Right lobe of liver (tissue), 6 donors: ENCODE measurements around the gene ARID3B. TPM values are rescaled to one million over a fixed set of nuclear protein-coding genes. Genes with fewer than 3 reads are reported as not detected.

ENCODE experiments used
- ATAC-seq, 4 donors: fragments of 200-7000 bp; cut with Tn5 transposase; one replicate each; pipeline ENCODE4 v1.9.1; 2020; ENCODE audit warnings: mild to moderate bottlenecking in 4 of 4, moderate library complexity in 4 of 4
- DNase-seq, 3 donors: peaks; one replicate each; pipeline ENCODE4 v3.0.0-alpha.2; 2020
- H3K27ac ChIP-seq, 3 donors: fragments of 200-600 bp; one replicate each; pipeline ENCODE4 v1.8.0; 2022
- H3K27me3 ChIP-seq, 2 donors: fragments of 200-600 bp; one replicate each; pipeline ENCODE4 v1.8.0; 2022
- H3K36me3 ChIP-seq, 4 donors: fragments of 200-600 bp; sonication (generic) in 1 of 4; one replicate each; pipeline versions ENCODE4 v1.5.1 to v1.8.0; 2017 to 2022; ENCODE audit warnings: control low read depth in 1 of 4
- H3K4me1 ChIP-seq, 4 donors: fragments of 200-600 bp; sonication (generic) in 1 of 4; one replicate each; pipeline versions ENCODE4 v1.5.1 to v1.8.0; 2017 to 2022; ENCODE audit warnings: control low read depth in 1 of 4
- H3K4me3 ChIP-seq, 3 donors: fragments of 200-600 bp; one replicate each; pipeline ENCODE4 v1.8.0; 2022
- H3K9me3 ChIP-seq, 4 donors: fragments of 200-600 bp; sonication (generic) in 1 of 4; one replicate each; pipeline versions ENCODE4 v1.5.1 to v1.8.0; 2017 to 2022; ENCODE audit warnings: control low read depth in 1 of 4
- CTCF ChIP-seq, 4 donors: fragments of 200-600 bp in 3 of 4; fragments of 450-650 bp in 1 of 4; IDR thresholded peaks; one replicate each; pipeline versions ENCODE4 v1.5.1 to v1.8.0; 2016 to 2022; ENCODE audit warnings: antibody characterized with exemption in 4 of 4, mild to moderate bottlenecking in 2 of 4
- POLR2A ChIP-seq: fragments of 450-650 bp; IDR thresholded peaks from one replicate; pipeline ENCODE4 v1.6.1; 2017; ENCODE audit warnings: antibody characterized with exemption, mild to moderate bottlenecking
- WGBS: methylation state at CpG from one replicate; pipeline ENCODE4 v1.1.6; 2018; ENCODE audit warnings: low coverage, low lambda C conversion rate; ENCODE audit not compliant: insufficient coverage; ENCODE audit errors: missing lambda C conversion rate; 5-methylcytosine and 5-hydroxymethylcytosine counted together
- intact Hi-C, 2 donors: fragments of 100-400 bp; cut with DNase I; formaldehyde crosslinking; loops; one replicate each; pipeline versions ENCODE4 v1.11.2 to v1.14.1; 2022
- total RNA-seq, 6 experiments: library from RNA; depleted of rRNA in 2 of 6; stranded (reverse); fragments of >200 nt in 2 of 6; fragmentation: NEBNext Ultra II Directional in 3 of 6; extraction: Animal tissue kit (Norgen Biotek cat#: 25700) in 3 of 6; gene quantifications; one replicate each; pipeline versions ENCODE4 v1.1.0 to v1.2.4, GENCODE V29; 2016 to 2023
- donor health status: DM: no; HTN: yes; CAD: no.
- donor health status: DM: no; HTN: no; CAD: no.
- donor health status: DM: no; HTN: no; CAD: no.
- donor health status: DM: no; HTN: yes; CAD: no.
- donor health status: DM: no; HTN: yes; CAD: no.

The ARID3B gene
- total RNA-seq, 6 experiments from 2014 or later, result 1.5 to 3.2 (median 2.3) TPM

GRCh38 chr15:74605795-74606150 is 64.8 kb downstream of the ARID3B start:
- Histone ChIP-seq H3K27me3 (no peaks in the 10 kb centered on the region), H3K27ac (no peak overlapping the region), H3K4me3 (no peak overlapping the region), H3K4me1 (no peaks in the 10 kb centered on the region), H3K36me3 (no peaks in the 10 kb centered on the region), H3K9me3 (no peaks in the 10 kb centered on the region)
- intact Hi-C loops, result no loop called here
- DNase-seq (no peak), ATAC-seq (no peak)
- WGBS, result no CpG with 5 or more reads among the region's 1 CpG
- TF ChIP-seq POLR2A, result no peak
- TF ChIP-seq CTCF (IDR thresholded peaks at IDR 0.05), result no peak

- no peak overlapping the region for H3K27ac ChIP-seq
- no peak overlapping the region for H3K4me3 ChIP-seq
- H3K27me3 ChIP-seq, result no peaks in the 10 kb centered on the region
- H3K36me3 ChIP-seq, result no peaks in the 10 kb centered on the region
- TF ChIP-seq CTCF (IDR thresholded peaks at IDR 0.05) (no peak), POLR2A (no peak)
- 71% methylated on average over 1 of the region's 3 CpGs for WGBS
- ATAC-seq (no peak), DNase-seq (no peak)
- intact Hi-C loops, result no loop called here
- no peaks in the 10 kb centered on the region for H3K4me1 ChIP-seq
- no peaks in the 10 kb centered on the region for H3K9me3 ChIP-seq
Measured at GRCh38 chr15:74608786-74609185, 67.8 kb downstream of the ARID3B start.

GRCh38 chr15:74609938-74610301 is 68.9 kb downstream of the ARID3B start:
- WGBS, result no CpG with 5 or more reads among the region's 3 CpGs
- DNase-seq (no peak), ATAC-seq (no peak)
- no peak overlapping the region for H3K27ac ChIP-seq
- intact Hi-C loops, result loop anchor here (5.0 to 10.0 kb wide), 3 partner anchors 65 to 235 kb away; partner anchors contain the start of gene ARID3B (in 2 of the 2)
- no peak overlapping the region for H3K4me3 ChIP-seq
- TF ChIP-seq CTCF (IDR thresholded peaks at IDR 0.05) (no peak), POLR2A (no peak)
- H3K27me3 ChIP-seq, result no peaks in the 10 kb centered on the region
- H3K36me3 ChIP-seq, result no peaks in the 10 kb centered on the region
- H3K4me1 ChIP-seq, result no peaks in the 10 kb centered on the region
- H3K9me3 ChIP-seq, result no peaks in the 10 kb centered on the region

GRCh38 chr15:74610302-74610951 is 69.4 kb downstream of the ARID3B start:
- Histone ChIP-seq H3K27me3 (no peaks in the 10 kb centered on the region), H3K4me1 (no peaks in the 10 kb centered on the region), H3K4me3 (no peak overlapping the region), H3K9me3 (no peaks in the 10 kb centered on the region), H3K27ac (no peak overlapping the region), H3K36me3 (no peaks in the 10 kb centered on the region)
- ATAC-seq (no peak), DNase-seq (no peak)
- intact Hi-C loops, result loop anchor here (5.0 to 10.0 kb wide), 3 partner anchors 66 to 236 kb away; partner anchors contain the start of gene ARID3B (in 2 of the 2)
- WGBS, result 55% methylated on average over 2 of the region's 7 CpGs
- TF ChIP-seq POLR2A, result no peak
- TF ChIP-seq CTCF (IDR thresholded peaks at IDR 0.05), result no peak
